IMR-90 (cell line): ENCODE data around the gene COG7. TPM values are rescaled to one million over a fixed set of nuclear protein-coding genes. Genes with fewer than 3 reads are reported as not detected.

Experiments
- ATAC-seq: fragments of 200-7000 bp; cut with Tn5 transposase; 2 replicates; pipeline ENCODE4 v1.9.1; 2020; ENCODE audit warnings: low read depth, mild to moderate bottlenecking, moderate library complexity
- BruUV-seq: library from RNA; stranded (reverse); fragments of 400-500 nt; replicated peaks from 2 replicates; lab custom pipeline; 2021; lab: Mats Ljungman, UMichigan
- CTCF ChIA-PET: fragments of 300-600 bp; formaldehyde crosslinking; extraction: SDS; loops from one replicate; lab custom pipeline; 2021; ENCODE audit warnings: antibody characterized with exemption; lab: Yijun Ruan, JAX
- POLR2A ChIA-PET: fragments of 300-600 bp; sonication (Branson Sonifier 250); formaldehyde crosslinking; loops from one replicate; lab custom pipeline; 2022; ENCODE audit warnings: antibody characterized with exemption; ENCODE audit not compliant: unreplicated experiment; lab: Charles Lee
- DNase-seq: peaks from one replicate; pipeline ENCODE4 v3.0.0; 2013
- H2AFZ ChIP-seq: replicated peaks from 2 replicates; pipeline ENCODE3; 2013; ENCODE audit warnings: low read length, mild to moderate bottlenecking; ENCODE audit not compliant: poor library complexity
- H2AK5ac ChIP-seq: 2 replicates; pipeline ENCODE4 v1.6.1; 2013; ENCODE audit warnings: low read depth, low read length, inconsistent platforms
- H2AK9ac ChIP-seq: replicated peaks from 2 replicates; pipeline ENCODE3; 2013; ENCODE audit warnings: mild to moderate bottlenecking, low read depth, low read length, moderate library complexity; ENCODE audit not compliant: poor library complexity
- H2BK120ac ChIP-seq: 2 replicates; pipeline ENCODE4 v1.6.1; 2013; ENCODE audit warnings: low read depth, low read length, inconsistent platforms
- H2BK15ac ChIP-seq: 3 replicates; pipeline ENCODE4 v1.6.1; 2013; ENCODE audit warnings: low read depth, low read length, inconsistent platforms
- H2BK20ac ChIP-seq: 2 replicates; pipeline ENCODE4 v1.6.1; 2013; ENCODE audit warnings: low read depth, mild to moderate bottlenecking, inconsistent platforms, low read length, moderate library complexity
- H2BK5ac ChIP-seq: 2 replicates; pipeline ENCODE4 v1.6.1; 2013; ENCODE audit warnings: mild to moderate bottlenecking, low read depth, low read length, inconsistent platforms; ENCODE audit not compliant: poor library complexity, severe bottlenecking
- H3K14ac ChIP-seq: replicated peaks from 2 replicates; pipeline ENCODE4 v1.6.1; 2013; ENCODE audit warnings: low read depth, low read length, inconsistent platforms
- H3K18ac ChIP-seq: 2 replicates; pipeline ENCODE4 v1.6.1; 2013; ENCODE audit warnings: low read depth, low read length, control low read depth
- H3K23ac ChIP-seq: 2 replicates; pipeline ENCODE4 v1.6.1; 2013; ENCODE audit warnings: low read depth, low read length, inconsistent platforms
- H3K27ac ChIP-seq: 2 replicates; pipeline ENCODE4 v1.5.1; 2013; ENCODE audit warnings: mild to moderate bottlenecking, control low read depth, low read length; ENCODE audit not compliant: insufficient read depth
- H3K27me3 ChIP-seq: 2 replicates; pipeline ENCODE4 v1.6.1; 2013; ENCODE audit warnings: low read length; ENCODE audit not compliant: control insufficient read depth, insufficient read depth
- H3K36me3 ChIP-seq: 2 replicates; pipeline ENCODE4 v1.6.1; 2013; ENCODE audit warnings: low read length, mixed read lengths; ENCODE audit not compliant: control insufficient read depth, insufficient read depth
- H3K4ac ChIP-seq: 2 replicates; pipeline ENCODE4 v1.6.1; 2013; ENCODE audit warnings: low read depth, low read length, inconsistent platforms
- H3K4me1 ChIP-seq: 2 replicates; pipeline ENCODE4 v1.6.1; 2013; ENCODE audit warnings: low read length, mixed read lengths; ENCODE audit not compliant: control insufficient read depth, insufficient read depth
- H3K4me2 ChIP-seq: 2 replicates; pipeline ENCODE4 v1.6.1; 2013; ENCODE audit warnings: low read depth, mild to moderate bottlenecking, control low read depth, low read length, moderate library complexity
- H3K4me3 ChIP-seq: 2 replicates; pipeline ENCODE4 v1.5.1; 2013; ENCODE audit warnings: low read depth, mild to moderate bottlenecking, control low read depth, low read length, moderate library complexity; ENCODE audit not compliant: insufficient read depth
- H3K56ac ChIP-seq: 2 replicates; pipeline ENCODE4 v1.6.1; 2013; ENCODE audit warnings: low read length, inconsistent platforms; ENCODE audit not compliant: insufficient read depth; ENCODE audit errors: extremely low read depth
- H3K79me1 ChIP-seq, 2 experiments: 2 replicates each; pipeline ENCODE4 v1.6.1; 2013; ENCODE audit warnings: low read length in 2 of 2, inconsistent platforms in 1 of 2, low read depth in 1 of 2
- H3K9ac ChIP-seq: 2 replicates; pipeline ENCODE4 v1.6.1; 2013; ENCODE audit warnings: low read depth, low read length, control low read depth
- H3K9me1 ChIP-seq: 2 replicates; pipeline ENCODE4 v1.6.1; 2013; ENCODE audit warnings: low read length, inconsistent platforms; ENCODE audit not compliant: insufficient read depth
- H3K9me3 ChIP-seq: 2 replicates; pipeline ENCODE4 v1.6.1; 2013; ENCODE audit warnings: low read length; ENCODE audit not compliant: control insufficient read depth, insufficient read depth
- H4K20me1 ChIP-seq: 2 replicates; pipeline ENCODE4 v1.6.1; 2013; ENCODE audit warnings: low read length, inconsistent platforms; ENCODE audit not compliant: insufficient read depth
- H4K5ac ChIP-seq: 2 replicates; pipeline ENCODE4 v1.6.1; 2013; ENCODE audit warnings: mild to moderate bottlenecking, low read depth, low read length, control low read depth
- H4K8ac ChIP-seq, 2 experiments: 2 replicates each; pipeline ENCODE4 v1.6.1; 2013; ENCODE audit warnings: low read depth in 2 of 2, low read length in 2 of 2, control low read depth in 1 of 2, inconsistent platforms in 1 of 2
- H4K91ac ChIP-seq: 2 replicates; pipeline ENCODE4 v1.6.1; 2013; ENCODE audit warnings: low read depth, low read length, inconsistent platforms; ENCODE audit not compliant: insufficient read depth
- CEBPB ChIP-seq: IDR thresholded peaks from 2 replicates; pipeline ENCODE4 v1.6.1; 2012; ENCODE audit warnings: low read depth, low read length, improper control_type of control experiment
- CHD1 ChIP-seq: IDR thresholded peaks from 2 replicates; pipeline ENCODE4 v1.6.1; 2012; ENCODE audit warnings: low read depth, low read length, improper control_type of control experiment
- FOS ChIP-seq: fragments of 150-350 bp; IDR thresholded peaks from 2 replicates; pipeline ENCODE4 v1.6.1; 2016; ENCODE audit warnings: low read depth, low read length
- MAFK ChIP-seq: IDR thresholded peaks from 2 replicates; pipeline ENCODE4 v1.6.1; 2012; ENCODE audit warnings: low read depth, low read length, improper control_type of control experiment
- MXI1 ChIP-seq: IDR thresholded peaks from 2 replicates; pipeline ENCODE4 v1.6.1; 2012; ENCODE audit warnings: low read depth, mild to moderate bottlenecking, low read length, moderate library complexity, borderline replicate concordance
- NFE2L2 ChIP-seq: fragments of 150-350 bp; IDR thresholded peaks from 2 replicates; pipeline ENCODE4 v1.6.1; 2016; ENCODE audit warnings: low read depth, mild to moderate bottlenecking, low read length
- POLR2A ChIP-seq: IDR thresholded peaks from 2 replicates; pipeline ENCODE4 v1.6.1; 2012; ENCODE audit warnings: mild to moderate bottlenecking, low read depth, low read length
- RAD21 ChIP-seq: IDR thresholded peaks from 2 replicates; pipeline ENCODE4 v1.6.1; 2012; ENCODE audit warnings: low read length, improper control_type of control experiment
- RFX5 ChIP-seq: IDR thresholded peaks from 2 replicates; pipeline ENCODE4 v1.8.0; 2012; ENCODE audit warnings: low read depth, mild to moderate bottlenecking, low read length, moderate library complexity
- SMC3 ChIP-seq: fragments of 150-350 bp; IDR thresholded peaks from 2 replicates; pipeline ENCODE4 v1.6.1; 2016; ENCODE audit warnings: low read depth, mild to moderate bottlenecking, antibody characterized with exemption, low read length, moderate library complexity
- whole genome bisulfite sequencing, 2 experiments: methylation state at CpG; one replicate each; pipeline versions ENCODE4 v1.1.5 to v1.1.7; 2013; ENCODE audit warnings: missing lambda C conversion rate in 2 of 2; ENCODE audit not compliant: insufficient read length in 1 of 2; ENCODE audit errors: extremely low coverage in 2 of 2; 5-methylcytosine and 5-hydroxymethylcytosine counted together
- dilution Hi-C: fragments of 300-500 bp; cut with HindIII; formaldehyde crosslinking; loops from one replicate; pipeline ENCODE4 v1.14.3; 2018; ENCODE audit warnings: low sequenced_read_pairs; ENCODE audit not compliant: unreplicated experiment
- in situ Hi-C: fragments of 300-500 bp; cut with MboI; formaldehyde crosslinking; loops from 3 replicates; pipeline ENCODE4 v1.14.3; 2019; ENCODE audit warnings: low sequenced_read_pairs, inconsistent platforms, mixed read lengths
- intact Hi-C: fragments of 100-400 bp; cut with micrococcal nuclease; formaldehyde crosslinking; loops from 2 replicates; pipeline ENCODE4 v1.10.0; 2022
- polyA plus RNA-seq, 3 experiments: library from polyadenylated mRNA; depleted of rRNA; stranded (reverse); fragments of >200 nt; gene quantifications; 2 replicates each; pipeline ENCODE4 v1.2.3, GENCODE V29; 2012; ENCODE audit warnings: low replicate concordance in 1 of 3
- total RNA-seq: library from RNA; depleted of rRNA; stranded (reverse); fragments of >200 nt; gene quantifications from 2 replicates; pipeline ENCODE4 v1.2.3, GENCODE V29; 2012
- TF ChIP-seq, protein P1 (sequence below): fragments of 150-350 bp; IDR thresholded peaks from 2 replicates; pipeline ENCODE4 v1.6.1; 2017; ENCODE audit warnings: mild to moderate bottlenecking, antibody characterized with exemption, low read length, low read depth
- TF ChIP-seq, protein P2 (sequence below): fragments of 150-350 bp; IDR thresholded peaks from 2 replicates; pipeline ENCODE4 v1.6.1; 2016; ENCODE audit warnings: low read depth, mild to moderate bottlenecking, low read length, moderate library complexity, borderline replicate concordance

COG7 gene
- total and polyA plus RNA-seq, 2 of the 4 experiments (the other 2 are of a cell fraction) = 28.5 to 43.7 TPM

DNA sequence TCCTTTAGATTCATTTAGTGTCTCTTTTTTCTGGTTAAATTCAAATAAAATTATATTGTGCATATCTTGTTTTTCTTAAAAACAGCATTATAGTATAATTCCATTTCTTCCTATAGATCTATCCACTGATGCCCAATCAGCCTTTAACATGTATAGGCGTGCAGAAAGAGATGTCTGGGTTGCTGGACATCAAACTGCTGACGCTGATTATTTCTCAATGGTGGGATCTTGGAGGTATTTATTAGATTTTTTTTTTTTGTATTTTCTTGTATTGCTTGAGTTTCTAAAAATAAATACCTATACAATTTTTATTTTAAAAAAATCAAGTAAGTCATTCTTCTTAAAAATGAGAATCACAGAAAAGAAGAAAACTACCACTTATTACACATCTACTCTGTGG, 50.9 kb downstream of the COG7 start:
- peaks cover 56% of the 10 kb centered on the region for H3K36me3 ChIP-seq
- no peak overlapping the region for H3K9ac ChIP-seq
- H4K20me1 ChIP-seq = no peaks in the 10 kb centered on the region
- H3K4me2 ChIP-seq = no peak overlapping the region
- ATAC-seq = no peak
- H3K4ac ChIP-seq = no peak overlapping the region
- no peak overlapping the region for H3K14ac ChIP-seq
- no peak overlapping the region for H4K8ac ChIP-seq
- ChIA-PET CTCF (interaction anchor here (0.6 kb wide), 1 partner anchor 21 kb away, joined by 3 read pairs; no protein-coding TSS in a partner anchor), POLR2A (no interaction called here)
- H3K9me1 ChIP-seq = no peaks in the 10 kb centered on the region
- no peak overlapping the region for H2BK15ac ChIP-seq
- BruUV-seq = no TSS peak
- dilution Hi-C loops (no loop called here), intact Hi-C loops (no loop called here), in situ Hi-C loops (no loop called here)
- no peak overlapping the region for H2BK5ac ChIP-seq
- no peaks in the 10 kb centered on the region for H3K79me1 ChIP-seq
- no peak overlapping the region for H2BK20ac ChIP-seq
- no CpG with 5 or more reads among the region's 2 CpGs for WGBS, 2 experiments
- H2AFZ ChIP-seq = no peak overlapping the region
- H3K27ac ChIP-seq = no peak overlapping the region
- TF ChIP-seq CHD1 (no peak), RAD21 (no peak), FOS (no peak), NFE2L2 (no peak), CEBPB (no peak), POLR2A (no peak), RFX5 (no peak), MXI1 (no peak), MAFK (no peak), SMC3 (no peak)
- TF ChIP-seq, protein P1, sequence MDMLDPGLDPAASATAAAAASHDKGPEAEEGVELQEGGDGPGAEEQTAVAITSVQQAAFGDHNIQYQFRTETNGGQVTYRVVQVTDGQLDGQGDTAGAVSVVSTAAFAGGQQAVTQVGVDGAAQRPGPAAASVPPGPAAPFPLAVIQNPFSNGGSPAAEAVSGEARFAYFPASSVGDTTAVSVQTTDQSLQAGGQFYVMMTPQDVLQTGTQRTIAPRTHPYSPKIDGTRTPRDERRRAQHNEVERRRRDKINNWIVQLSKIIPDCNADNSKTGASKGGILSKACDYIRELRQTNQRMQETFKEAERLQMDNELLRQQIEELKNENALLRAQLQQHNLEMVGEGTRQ = no peak
- TF ChIP-seq, protein P2, sequence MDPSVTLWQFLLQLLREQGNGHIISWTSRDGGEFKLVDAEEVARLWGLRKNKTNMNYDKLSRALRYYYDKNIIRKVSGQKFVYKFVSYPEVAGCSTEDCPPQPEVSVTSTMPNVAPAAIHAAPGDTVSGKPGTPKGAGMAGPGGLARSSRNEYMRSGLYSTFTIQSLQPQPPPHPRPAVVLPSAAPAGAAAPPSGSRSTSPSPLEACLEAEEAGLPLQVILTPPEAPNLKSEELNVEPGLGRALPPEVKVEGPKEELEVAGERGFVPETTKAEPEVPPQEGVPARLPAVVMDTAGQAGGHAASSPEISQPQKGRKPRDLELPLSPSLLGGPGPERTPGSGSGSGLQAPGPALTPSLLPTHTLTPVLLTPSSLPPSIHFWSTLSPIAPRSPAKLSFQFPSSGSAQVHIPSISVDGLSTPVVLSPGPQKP = no peak
- H2AK9ac ChIP-seq = no peak overlapping the region
- no peaks in the 10 kb centered on the region for H3K27me3 ChIP-seq
- no peak overlapping the region for H4K91ac ChIP-seq
- DNase-seq = no peak
- no peak overlapping the region for H2BK120ac ChIP-seq
- H3K23ac ChIP-seq = no peak overlapping the region
- H3K9me3 ChIP-seq = no peaks in the 10 kb centered on the region
- no peak overlapping the region for H3K18ac ChIP-seq
- no peak overlapping the region for H3K56ac ChIP-seq
- no peak overlapping the region for H2AK5ac ChIP-seq
- H4K5ac ChIP-seq = no peak overlapping the region
- peaks cover 10% of the 10 kb centered on the region; the same call in 1 of the 2 replicates for H3K4me1 ChIP-seq
- H3K4me3 ChIP-seq = no peak overlapping the region
